SK-N-SH (cell line): Measurements from ENCODE around the gene SYNE1.

Experiments used
- CTCF ChIP-seq: fragments of 200-600 bp; sonication (generic); IDR thresholded peaks from 2 replicates; pipeline ENCODE4 v1.6.1; 2017; ENCODE audit warnings: antibody characterized with exemption, mild to moderate bottlenecking, moderate library complexity
- FOXJ3 ChIP-seq: sonication (generic); formaldehyde crosslinking; IDR thresholded peaks from 2 replicates; pipeline ENCODE4 v1.5.1; 2020; ENCODE audit warnings: mild to moderate bottlenecking, missing genetic modification reagents
- FOXM1 ChIP-seq: IDR thresholded peaks from 2 replicates; pipeline ENCODE4 v1.4.0; 2012; ENCODE audit warnings: low read depth, mild to moderate bottlenecking
- PBX3 ChIP-seq: IDR thresholded peaks from 2 replicates; pipeline ENCODE4; 2012
- POLR2AphosphoS5 ChIP-seq: IDR thresholded peaks from 2 replicates; pipeline ENCODE4 v1.6.1; 2012; ENCODE audit warnings: low read depth, low read length
- RAD21 ChIP-seq: IDR thresholded peaks from 2 replicates; pipeline ENCODE4 v1.6.1; 2012; ENCODE audit warnings: mild to moderate bottlenecking, low read length
- REST ChIP-seq: IDR thresholded peaks from 2 replicates; pipeline ENCODE4 v1.6.1; 2012; ENCODE audit warnings: mild to moderate bottlenecking, low read depth, low read length, moderate library complexity
- TAF1 ChIP-seq: IDR thresholded peaks from 2 replicates; pipeline ENCODE4 v1.6.1; 2012; ENCODE audit warnings: low read depth, mild to moderate bottlenecking, low read length, moderate library complexity, borderline replicate concordance
- TEAD4 ChIP-seq: IDR thresholded peaks from 2 replicates; pipeline ENCODE4 v1.4.0; 2012; ENCODE audit warnings: mild to moderate bottlenecking, borderline replicate concordance; ENCODE audit not compliant: insufficient read depth
- ZBTB33 ChIP-seq: IDR thresholded peaks from 2 replicates; pipeline ENCODE4 v1.4.0; 2012; ENCODE audit warnings: low read depth, borderline replicate concordance

- TF ChIP-seq CTCF (no peak), FOXJ3 (CRISPR knock-in tag) (no peak), PBX3 (0 out of 2 replicates have a peak, but pooled peaks have one; percentile 7), TEAD4 (no peak), FOXM1 (no peak), REST (no peak), ZBTB33 (no peak), POLR2AphosphoS5 (no peak), TAF1 (no peak), RAD21 (no peak)
Observed at GRCh38 chr6:152316024-152316423, 321.1 kb downstream of the SYNE1 start.
